HG02588 (cell line): Measurements from ENCODE around the gene CD9.
"Not testable (repeated sequence)": the region's sequence is repeated elsewhere in the genome, so short reads cannot be mapped to it uniquely, and the experiment has no call there.

Experiments used
- ATAC-seq: cut with Tn5 transposase; IDR thresholded peaks from one replicate; pipeline ENCODE4 v1.9.1; 2021; ENCODE audit warnings: mild to moderate bottlenecking, moderate library complexity; ENCODE audit not compliant: unreplicated experiment

CD9 gene, protein sequence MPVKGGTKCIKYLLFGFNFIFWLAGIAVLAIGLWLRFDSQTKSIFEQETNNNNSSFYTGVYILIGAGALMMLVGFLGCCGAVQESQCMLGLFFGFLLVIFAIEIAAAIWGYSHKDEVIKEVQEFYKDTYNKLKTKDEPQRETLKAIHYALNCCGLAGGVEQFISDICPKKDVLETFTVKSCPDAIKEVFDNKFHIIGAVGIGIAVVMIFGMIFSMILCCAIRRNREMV

DNA sequence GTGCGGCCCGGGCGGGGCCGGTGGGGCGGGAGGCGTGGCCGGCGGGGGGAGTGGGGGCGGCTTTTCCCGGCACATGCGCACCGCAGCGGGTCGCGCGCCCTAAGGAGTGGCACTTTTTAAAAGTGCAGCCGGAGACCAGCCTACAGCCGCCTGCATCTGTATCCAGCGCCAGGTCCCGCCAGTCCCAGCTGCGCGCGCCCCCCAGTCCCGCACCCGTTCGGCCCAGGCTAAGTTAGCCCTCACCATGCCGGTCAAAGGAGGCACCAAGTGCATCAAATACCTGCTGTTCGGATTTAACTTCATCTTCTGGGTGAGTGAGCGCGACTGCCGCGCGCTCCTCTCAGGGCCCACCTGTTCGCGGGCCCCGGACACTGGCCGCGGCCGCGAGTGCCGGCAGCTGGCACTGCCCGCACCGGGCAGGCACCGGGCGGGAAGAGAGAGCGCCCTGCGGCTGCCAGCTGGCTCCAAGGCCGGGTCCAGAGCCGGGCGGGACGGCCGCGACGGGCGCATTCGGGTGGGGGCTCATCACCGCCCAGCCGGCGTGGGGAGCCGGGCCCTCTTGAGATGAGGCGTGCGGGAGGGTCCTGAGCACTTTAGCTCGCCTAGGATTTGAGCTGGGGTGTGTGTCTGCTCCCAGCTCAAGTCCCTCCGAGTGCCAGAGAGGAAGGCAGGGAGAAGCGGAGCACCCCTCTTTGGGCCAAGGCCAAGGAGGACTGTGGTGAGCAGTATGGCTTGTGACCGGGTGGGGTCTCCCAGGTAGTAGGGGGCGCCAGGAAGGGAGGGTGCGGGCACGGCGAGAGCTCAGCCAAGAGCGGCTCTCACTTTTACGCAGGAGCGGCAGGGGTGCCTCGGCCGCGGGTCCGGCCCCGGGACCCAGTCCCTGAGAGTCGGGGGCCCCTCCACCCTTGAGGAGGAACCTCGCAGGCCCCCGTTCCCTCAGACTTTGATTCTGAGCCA, at the start of gene CD9:
Gene CD9, plus strand, starts transcription at position 145 of the 957 bp plus-strand sequence. Its CDS starts 100 bp downstream, at position 245.
- no peak for ATAC-seq

DNA sequence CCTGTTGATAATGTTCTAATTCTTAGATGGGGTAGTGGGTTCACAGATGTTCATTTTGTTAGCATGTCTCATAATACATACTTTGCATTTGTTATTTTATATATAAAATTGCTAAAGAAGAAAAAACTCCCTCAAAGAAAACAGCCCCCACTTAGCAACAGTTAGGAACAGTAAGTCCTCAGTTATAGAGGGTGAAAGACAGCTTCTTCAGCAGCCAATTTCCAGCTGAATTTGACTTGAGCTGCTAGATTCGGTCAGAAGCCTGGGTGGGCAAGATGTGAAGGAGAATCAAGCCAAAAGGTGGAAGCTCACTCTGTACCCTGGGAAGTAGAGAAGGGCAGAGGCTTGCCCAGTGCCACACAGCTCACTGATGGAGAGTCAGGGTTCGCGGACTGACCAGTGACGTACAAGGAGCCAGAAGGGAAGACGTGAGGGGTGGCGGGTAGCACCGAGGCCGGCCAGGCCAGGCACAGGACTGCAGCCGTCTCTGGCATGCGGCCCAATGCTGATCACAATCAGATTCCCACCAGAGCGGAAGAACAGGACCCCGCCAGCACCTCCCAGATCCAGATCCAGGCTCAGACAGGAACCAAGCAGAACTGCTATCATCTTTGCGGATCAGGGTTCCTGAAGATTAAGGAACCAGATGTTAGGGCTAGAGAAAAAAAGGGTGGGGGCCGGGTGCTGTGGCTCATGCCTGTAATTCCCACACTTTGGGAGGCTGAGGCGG, 45.3 kb upstream of the CD9 start:
- no peak for ATAC-seq

DNA sequence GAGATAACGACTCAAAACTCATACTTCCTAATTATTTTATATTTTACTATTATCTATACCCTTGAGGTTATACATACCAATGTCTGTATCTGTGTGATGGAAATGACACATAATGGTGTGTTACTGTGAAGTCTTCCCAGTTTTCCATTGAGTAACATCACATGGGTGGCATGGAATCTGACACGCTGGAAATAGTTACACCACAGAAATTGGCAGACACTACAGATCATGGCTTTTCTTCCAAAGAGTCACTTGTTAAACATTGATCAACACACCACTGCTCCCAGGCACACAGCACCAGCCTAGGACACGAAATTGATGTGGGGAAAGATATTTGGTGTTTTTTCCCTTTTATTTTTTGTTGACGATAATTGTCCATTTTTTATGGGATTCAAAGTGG, 42.7 kb upstream of the CD9 start:
- no peak for ATAC-seq

DNA sequence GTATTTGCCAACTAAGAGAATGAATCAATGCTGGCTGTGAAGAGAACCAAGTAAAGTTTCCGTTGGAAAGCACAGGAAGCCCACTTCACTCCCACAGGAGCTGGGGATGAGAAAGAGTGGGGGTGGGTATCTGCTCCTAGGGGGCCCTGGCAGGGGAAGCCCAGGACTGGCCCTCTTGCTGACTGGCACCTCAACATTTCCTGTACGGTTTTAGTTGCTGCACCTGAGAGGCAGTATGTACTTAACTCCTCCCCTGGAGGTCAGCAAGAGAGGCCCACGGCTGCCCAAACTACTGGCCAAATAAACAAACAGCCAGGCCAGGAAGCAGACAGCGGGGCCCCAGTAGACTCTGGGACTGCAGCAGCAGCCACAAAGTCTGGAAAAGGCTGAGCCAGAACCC, 41.9 kb upstream of the CD9 start:
- ATAC-seq, result no peak

DNA sequence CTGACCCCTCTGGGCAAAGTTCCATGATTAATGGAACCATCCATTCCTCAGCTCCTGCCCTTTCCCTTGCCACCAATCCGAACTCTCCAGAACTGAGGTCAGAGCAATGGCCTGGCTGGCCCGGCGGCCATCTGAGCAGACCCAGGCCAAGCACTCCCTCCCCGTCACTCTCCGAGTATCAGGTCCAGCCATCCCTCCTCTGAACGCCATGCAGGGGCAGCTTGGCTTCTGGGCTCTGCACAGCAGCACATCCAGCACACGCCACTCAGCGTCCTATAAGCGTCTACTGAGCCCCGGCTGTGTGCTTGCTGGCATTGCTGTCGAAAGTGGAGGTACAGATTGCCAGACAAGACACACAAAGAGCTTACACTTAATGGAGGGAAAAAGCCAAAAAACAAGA, 41.5 kb upstream of the CD9 start:
- no peak for ATAC-seq

DNA sequence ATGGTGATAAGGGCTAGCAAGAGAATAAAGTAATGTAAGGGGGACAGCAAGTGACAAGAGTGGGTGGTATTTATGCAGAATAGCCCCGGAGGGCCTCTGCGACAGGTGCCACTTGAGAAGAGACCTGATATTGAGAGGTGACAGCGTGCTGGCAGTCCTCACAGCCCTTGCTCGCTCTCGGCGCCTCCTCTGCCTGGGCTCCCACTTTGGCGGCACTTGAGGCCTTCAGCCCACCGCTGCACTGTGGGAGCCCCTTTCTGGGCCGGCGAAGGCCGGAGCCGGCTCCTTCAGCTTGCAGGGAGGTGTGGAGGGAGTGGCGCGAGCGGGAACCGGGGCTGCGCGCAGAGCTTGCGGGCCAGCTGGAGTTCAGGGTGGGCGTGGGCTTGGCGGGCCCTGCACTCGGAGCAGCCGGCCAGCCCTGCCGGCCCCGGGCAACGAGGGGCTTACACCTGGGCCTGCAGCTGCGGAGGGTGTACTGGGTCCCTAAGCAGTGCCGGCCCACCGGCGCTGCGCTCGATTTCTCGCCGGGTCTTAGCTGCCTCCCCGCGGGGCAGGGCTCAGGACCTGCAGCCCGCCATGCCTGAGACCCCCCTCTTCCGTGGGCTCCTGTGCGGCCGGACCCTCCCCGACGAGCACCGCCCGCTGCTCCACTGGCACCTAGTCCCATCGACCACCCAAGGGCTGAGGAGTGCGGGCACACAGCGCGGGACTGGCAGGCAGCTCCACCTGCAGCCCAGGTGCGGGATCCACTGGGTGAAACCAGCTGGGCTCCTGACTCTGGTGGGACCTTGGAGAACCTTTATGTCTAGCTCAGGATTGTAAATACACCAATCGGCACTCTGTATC, 40.8 kb upstream of the CD9 start:
- not testable (repeated sequence) for ATAC-seq

DNA sequence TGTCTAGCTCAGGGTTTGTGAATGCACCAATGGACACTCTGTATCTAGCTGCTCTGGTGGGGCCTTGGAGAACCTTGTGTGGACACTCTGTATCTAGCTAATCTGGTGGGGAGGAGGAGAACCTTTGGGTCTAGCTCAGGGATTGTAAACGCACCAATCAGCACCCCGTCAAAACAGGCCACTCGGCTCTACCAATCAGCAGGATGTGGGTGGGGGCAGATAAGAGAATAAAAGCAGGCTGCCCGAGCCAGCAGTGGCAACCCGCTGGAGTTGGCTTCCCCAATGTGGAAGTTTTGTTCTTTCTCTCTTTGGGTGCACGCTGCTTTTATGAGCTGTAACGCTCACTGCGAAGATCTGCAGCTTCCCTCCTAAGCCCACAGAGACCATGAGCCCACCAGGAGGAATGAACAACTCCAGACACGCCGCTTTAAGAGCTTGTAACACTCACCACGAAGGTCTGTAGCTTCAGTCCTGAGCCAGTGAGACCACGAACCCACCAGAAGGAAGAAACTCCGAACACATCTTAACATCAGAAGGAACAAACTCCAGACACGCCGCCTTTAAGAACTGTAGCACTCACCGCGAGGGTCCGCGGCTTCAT, 40.1 kb upstream of the CD9 start:
- not testable (repeated sequence) for ATAC-seq

DNA sequence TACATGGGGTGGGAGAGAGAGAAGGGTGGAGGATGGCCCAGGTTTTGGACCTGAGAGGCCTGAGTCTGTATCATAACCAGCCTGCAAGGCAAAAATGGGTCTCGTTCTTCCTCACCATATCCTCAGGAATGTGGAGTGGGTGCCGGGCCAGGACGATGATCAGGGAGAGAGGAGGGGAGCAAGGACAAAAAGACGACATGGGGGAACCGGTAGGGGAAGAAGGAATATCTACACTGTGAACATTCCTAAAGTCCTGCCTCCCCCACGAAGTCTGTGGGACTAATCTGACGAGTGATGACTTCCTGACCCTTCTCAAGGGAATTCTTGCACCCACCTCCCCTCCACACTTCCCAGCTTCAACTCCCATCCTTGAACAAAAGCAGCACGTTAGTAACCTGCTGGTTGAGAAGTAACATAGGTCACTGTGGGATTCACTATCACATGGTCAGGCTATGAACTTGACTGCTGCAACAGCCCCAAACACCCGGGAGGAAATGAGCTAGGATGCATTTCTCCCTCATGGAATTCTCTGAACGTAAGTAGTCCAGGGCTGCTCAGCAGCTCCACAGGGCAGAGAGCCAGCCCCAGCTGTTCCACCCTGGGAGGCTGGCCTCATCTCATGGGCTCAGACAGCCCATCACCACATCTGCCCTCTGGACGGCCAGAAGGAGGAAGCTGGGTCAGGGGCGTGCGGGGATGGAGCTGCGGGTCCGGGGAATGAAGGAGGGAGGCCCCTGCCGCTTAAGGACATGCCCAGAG, 38.9 kb upstream of the CD9 start:
- no peak for ATAC-seq

DNA sequence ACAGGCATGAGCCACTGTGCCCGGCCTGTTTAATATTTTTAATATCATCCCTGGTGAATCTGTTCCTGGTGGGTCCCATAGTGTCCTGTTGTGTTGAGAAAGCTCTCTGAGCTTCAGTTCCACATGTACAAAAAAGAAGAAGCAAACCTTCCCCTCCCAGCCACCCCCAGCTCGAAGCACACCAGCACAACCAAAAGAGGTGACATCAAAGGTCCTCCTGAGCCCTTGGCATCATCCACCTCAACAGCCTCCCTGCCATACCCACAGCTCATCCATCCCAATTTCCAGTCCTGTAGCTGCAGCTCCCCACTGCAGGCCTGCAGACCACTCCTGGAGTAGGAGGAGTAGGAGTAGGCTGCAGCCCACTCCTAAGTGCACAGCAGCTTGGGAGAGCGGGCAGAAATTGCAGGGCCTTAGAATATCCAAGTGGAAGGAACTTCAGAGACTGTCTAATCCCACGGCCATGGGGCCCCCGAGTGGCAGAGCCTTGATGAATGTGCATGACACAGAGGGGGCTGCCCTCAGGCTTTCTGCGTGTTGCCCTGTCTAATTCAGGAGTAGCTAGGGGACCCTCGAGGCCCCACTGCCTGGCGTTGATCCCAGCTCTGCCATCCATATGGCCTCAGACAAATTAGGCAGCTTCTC, 36.7 kb upstream of the CD9 start:
- ATAC-seq, result no peak

DNA sequence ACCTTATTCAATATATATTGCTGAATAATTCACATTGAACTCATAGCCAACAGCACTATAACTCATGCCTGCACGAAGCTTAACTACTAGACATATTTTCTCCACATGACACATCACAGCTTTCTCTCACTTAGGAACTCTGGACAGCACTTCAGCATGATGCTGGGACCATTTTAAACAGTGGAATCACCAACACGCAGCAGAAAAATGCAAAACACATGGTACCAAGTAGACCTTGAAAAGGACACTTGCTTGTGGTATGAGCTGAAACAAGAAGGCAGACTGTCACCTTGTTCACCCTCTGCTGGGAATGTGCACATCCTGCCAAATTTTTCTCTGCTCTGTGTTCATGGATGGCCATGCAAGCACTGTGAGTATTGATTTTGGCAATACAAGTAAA, 34.8 kb upstream of the CD9 start:
- no peak for ATAC-seq

DNA sequence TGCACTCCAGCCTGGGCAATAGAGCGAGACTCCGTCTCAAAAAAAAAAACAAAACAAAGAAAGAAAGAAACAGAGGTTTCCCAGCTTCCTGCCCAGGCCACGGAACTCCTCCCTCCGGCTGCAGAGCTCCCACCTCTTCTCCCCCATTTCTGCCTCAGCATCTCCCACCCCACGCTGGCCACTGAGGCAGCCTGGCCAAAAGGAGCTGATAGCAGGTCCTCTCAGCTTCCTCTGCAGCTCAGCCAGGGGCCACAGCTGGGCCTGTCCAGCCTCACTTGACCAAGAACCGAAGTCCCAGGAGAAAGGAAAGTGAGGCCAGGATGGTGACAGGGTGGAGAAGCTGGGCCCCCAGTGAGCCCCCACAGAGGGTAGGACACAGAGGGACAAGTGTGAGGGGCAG, 33.4 kb upstream of the CD9 start:
- ATAC-seq, result no peak

DNA sequence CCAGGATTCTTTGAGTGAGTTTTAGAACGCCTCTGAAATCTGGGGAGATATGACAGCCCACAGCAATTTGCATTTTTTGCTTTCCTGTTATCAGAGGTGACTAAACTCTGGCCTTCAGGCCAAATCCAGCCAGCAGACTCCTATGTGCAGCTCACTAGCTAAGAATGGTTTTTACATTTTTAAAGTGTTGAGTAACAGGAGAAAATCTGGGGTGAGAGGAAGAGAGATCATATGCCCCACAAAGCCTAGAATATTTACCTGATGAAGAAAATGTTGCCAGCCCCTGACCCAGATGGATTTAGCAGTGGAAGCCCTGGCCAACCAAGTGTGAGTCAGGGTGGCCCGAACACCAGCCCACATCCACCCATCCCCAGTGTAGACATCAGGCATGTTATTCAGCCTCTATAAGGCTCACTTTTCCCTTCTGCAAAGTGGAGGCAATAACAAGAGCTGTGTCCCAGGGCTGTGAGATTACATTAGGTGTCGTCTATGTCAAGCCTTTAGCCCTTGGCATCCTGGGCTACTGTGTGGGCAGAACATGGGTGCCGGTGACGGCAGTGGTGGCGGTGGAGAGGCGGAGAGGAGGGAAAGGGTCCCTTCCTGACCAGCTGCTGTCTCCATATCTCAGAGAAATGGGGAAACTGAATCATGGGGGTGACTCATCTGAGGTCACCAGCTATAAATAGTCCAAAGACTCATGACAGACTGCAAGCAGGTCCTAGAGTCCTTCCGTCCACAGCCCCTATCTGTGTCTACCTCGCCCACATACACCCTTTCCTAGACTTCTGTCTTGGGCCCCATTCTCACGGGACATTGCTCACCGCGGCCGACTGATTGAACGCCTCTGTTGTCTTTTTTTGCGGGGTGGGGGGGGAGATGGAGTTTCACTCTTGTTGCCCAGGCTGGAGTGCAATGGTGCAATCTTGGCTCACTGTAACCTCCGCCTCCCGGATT, 32.6 kb upstream of the CD9 start:
- peak; percentile 70 for ATAC-seq

DNA sequence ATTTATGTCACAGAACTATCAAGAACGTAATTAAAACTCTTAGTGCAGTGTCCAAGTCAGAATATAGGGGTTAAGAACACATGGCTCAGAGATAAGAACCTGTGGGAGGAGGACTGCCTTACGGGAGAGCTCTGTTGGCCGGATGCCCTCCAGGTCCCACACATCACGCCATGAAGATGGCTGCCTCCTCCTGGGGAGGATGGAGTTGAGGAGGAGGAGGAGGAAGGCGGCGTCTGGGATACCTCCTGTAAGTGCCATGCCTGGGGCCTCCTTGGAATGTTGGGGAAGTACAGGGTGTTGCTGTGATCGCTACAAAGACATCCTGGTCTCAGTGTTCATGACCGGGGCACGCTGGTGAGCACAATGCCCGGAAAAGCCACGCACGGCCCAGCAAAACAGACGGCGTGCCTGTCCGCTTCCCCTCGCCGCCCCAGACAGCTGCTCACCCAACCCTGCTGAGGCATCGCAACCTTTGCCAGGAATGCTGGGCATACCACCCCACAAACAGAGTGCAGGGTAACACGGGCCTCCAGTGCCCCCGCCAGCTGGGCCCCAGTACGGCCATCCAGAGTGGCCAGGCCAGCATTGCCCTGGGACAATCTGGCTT, 28.7 kb upstream of the CD9 start:
- no peak for ATAC-seq

DNA sequence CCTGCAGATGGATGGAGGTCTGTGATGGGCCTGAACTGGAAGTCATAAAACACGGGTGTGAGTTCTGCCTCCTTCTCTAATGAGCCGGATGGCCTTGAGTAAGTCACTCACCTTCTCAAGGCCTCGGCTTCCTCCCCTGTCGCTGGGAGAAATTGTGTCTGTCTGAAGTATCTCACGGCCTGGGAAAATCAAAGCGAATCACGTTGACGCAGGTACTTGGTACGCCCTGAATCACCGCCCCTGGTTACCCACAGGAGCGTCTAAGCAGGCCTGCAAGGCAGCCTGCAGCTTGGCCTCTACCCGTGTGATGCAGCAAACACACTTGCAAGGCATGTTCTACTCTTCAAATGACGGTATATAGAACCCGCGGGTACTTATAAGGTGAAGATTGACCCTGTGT, 28.1 kb upstream of the CD9 start:
- ATAC-seq, result no peak

DNA sequence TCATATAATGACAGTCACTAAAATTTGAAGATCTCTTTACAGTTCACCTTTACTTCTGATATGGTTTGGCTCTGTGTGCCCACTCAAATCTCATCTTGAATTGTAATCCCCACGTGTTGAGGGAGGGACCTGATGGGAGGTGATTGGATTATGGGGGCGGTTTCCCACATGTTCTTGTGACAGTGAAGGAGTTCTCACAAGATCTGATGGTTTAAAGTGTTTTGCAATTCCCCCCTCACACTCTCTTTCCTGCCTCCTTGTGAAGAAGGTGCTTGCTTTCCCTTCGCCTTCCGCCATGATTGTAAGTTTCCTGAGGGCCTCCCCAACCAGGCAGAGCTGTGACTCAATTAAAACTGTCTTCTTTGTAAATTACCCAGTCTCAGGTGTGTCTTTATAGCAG, 27.3 kb upstream of the CD9 start:
- no peak for ATAC-seq

DNA sequence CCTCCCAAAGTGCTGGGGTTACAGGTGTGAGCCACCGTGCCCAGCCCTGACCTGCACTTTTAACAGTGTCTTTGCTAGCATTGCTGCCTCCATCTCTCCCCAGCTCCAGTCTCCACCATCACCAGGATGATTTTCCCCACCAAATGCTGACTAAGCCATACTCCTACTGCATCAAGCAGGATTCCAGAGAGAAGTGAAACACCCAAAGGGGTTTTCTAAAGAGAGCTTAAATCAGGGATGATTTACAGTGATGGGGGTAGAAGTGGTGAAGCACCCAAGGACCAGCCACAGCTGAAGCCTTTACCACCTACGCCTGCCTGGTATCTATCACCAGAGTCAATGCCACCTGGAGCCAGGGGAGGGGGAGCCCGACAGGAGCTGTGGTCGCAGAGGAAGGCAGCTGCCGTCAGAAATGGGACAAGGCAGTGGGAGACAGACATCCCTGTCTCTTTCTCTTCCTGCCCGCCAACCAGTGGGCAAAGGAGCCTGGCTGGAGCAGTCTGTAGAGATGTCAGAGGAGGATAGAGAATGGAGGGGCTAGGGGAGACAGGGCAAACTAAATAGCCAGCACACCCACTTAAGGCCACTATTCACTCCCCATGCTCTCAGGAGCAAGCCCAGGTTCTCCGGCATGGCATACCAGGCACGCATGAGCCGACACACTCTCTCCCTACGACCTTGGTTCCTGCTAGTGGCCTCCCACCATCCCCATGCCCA, 22.4 kb upstream of the CD9 start:
- no peak for ATAC-seq
